OCI-LY1 (cell line): ENCODE measurements around the gene HDLBP.

Experiments used
- EZH2 ChIP-seq: fragments of 200-600 bp; sonication (generic), shearing (Covaris generic); IDR thresholded peaks from 2 replicates; pipeline ENCODE4 v1.8.0; 2017; ENCODE audit warnings: borderline replicate concordance, mixed run types, mild to moderate bottlenecking, antibody characterized with exemption, low read length, moderate library complexity, mixed read lengths
- TF ChIP-seq, protein P1 (sequence below): fragments of 200-600 bp; sonication (generic), shearing (Covaris generic); IDR thresholded peaks from 2 replicates; pipeline ENCODE4 v1.5.1; 2017; ENCODE audit warnings: mild to moderate bottlenecking, antibody characterized with exemption, low read length, moderate library complexity, mixed read lengths

DNA sequence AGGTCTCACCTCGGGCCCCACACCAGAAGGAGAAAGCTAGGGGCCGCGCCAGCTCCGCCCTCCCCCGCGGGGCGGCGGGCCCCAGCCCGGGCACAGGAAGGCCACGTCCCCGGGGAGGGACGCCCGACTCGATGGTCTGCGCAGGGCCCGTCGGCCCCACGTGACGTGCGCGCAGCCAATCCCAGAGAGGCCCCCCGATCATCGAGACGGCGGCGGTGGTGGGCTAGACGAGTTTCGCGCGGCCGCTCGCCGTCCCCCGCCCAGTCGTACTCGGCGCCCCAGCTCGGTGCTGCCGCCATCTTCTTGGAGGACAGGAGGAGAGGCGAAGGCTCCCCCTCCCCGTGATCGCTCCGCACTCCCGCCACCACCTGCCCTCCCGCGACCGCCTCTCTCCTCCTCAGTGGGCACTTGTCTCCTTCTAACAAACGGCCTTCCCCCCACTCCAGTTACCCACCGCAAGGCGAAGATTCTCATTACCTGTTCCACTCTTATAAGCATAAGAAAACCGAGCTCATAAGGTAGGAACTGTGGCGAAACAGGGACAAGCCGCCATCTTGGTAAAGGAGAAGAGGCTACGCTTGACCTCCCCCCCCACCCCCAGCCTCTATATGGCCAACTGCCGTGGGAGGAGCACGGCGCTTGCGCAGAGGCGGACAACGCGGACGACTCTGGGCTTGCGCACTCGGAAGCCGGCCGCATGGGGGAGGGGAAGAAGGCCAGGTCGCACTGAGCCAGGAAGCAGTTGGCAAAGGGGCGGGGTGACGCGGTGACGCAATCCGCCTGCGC, at the start of gene HDLBP:
- TF ChIP-seq, protein P1, sequence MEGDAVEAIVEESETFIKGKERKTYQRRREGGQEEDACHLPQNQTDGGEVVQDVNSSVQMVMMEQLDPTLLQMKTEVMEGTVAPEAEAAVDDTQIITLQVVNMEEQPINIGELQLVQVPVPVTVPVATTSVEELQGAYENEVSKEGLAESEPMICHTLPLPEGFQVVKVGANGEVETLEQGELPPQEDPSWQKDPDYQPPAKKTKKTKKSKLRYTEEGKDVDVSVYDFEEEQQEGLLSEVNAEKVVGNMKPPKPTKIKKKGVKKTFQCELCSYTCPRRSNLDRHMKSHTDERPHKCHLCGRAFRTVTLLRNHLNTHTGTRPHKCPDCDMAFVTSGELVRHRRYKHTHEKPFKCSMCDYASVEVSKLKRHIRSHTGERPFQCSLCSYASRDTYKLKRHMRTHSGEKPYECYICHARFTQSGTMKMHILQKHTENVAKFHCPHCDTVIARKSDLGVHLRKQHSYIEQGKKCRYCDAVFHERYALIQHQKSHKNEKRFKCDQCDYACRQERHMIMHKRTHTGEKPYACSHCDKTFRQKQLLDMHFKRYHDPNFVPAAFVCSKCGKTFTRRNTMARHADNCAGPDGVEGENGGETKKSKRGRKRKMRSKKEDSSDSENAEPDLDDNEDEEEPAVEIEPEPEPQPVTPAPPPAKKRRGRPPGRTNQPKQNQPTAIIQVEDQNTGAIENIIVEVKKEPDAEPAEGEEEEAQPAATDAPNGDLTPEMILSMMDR: peak; percentile 74
- no peak for TF ChIP-seq EZH2
